Activated naive CD4-positive, alpha-beta T cell treated with anti-CD3 and anti-CD28 coated beads for 36 hours (primary cell): ENCODE data around the gene SHANK3. TPM values are rescaled to one million over a fixed set of nuclear protein-coding genes. Genes with fewer than 3 reads are reported as not detected.

Experiments
- CTCF ChIA-PET: fragments of 350-600 bp; sonication (Branson Sonifier 250); formaldehyde crosslinking; loops from one replicate; lab custom pipeline; 2021; ENCODE audit warnings: antibody characterized with exemption; lab: Charles Lee
- DNase-seq: peaks from one replicate; pipeline ENCODE4 v3.0.0-alpha.2; 2020
- H3K27ac Mint-ChIP-seq: one replicate; pipeline ENCODE4 v1.8.0; 2021; ENCODE audit warnings: mild to moderate bottlenecking, mixed read lengths
- H3K27me3 Mint-ChIP-seq: one replicate; pipeline ENCODE4 v1.8.0; 2021; ENCODE audit warnings: low read depth, mixed read lengths
- H3K36me3 Mint-ChIP-seq: one replicate; pipeline ENCODE4 v1.8.0; 2021; ENCODE audit warnings: low read depth, mixed read lengths
- H3K4me1 Mint-ChIP-seq: one replicate; pipeline ENCODE4 v1.8.0; 2021; ENCODE audit warnings: low read depth, mixed read lengths
- H3K4me3 Mint-ChIP-seq: one replicate; pipeline ENCODE4 v1.8.0; 2021; ENCODE audit warnings: mild to moderate bottlenecking, moderate library complexity, mixed read lengths
- H3K9me3 Mint-ChIP-seq: one replicate; pipeline ENCODE4 v1.8.0; 2021; ENCODE audit warnings: mixed read lengths
- intact Hi-C: fragments of 100-400 bp; cut with micrococcal nuclease; formaldehyde crosslinking; loops from one replicate; pipeline ENCODE4 v1.15.1; 2023
- total RNA-seq, 2 experiments: library from RNA; stranded (reverse); gene quantifications; one replicate each; pipeline ENCODE4 v1.2.3, GENCODE V29; 2021

SHANK3 gene
- total RNA-seq, 2 experiments from 2014 or later, result 0.07 TPM

DNA sequence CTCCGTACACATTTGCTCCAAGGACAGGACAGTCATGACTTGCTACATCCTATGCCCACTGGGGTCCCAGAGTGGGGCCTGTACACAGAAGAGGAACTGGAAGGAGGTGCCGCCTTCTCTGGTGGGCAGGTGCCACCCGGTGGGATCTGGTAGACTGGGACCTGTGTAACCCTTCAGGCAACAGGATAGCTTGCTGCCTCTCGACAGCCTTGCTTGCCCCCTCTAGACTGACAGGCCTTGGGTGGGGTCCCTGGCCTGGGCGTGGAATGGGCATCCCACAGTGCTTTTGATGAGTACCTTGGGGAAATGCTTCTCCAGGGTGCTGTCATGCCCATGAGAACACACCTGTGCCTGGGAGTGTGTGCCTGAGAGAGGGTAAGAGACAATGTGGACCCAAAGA lies 15.8 kb downstream of the SHANK3 start:
- Mint-ChIP-seq H3K36me3 (no peaks in the 10 kb centered on the region), H3K4me1 (peaks cover 4% of the 10 kb centered on the region), H3K9me3 (no peaks in the 10 kb centered on the region)

DNA sequence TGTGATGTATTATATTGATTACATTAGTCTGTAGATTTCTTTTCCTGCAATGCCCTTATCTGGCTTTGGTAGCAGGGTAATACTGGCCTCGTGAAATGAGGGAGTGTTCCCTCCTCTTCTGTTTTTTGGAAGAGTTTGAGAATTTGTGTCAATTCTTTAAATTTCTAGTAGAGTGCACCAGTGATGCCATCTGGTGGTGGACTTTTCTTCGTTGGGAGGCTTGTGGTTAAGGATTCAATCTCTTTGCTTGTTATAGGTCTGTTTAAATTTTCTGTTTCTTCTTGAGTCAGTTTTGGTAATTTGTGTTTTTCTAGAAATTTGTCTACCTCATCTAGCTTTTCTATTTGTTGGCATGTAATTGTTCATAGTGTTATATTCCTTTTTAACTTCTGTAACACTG lies 18.9 kb downstream of the SHANK3 start:
- intact Hi-C loops, result loop anchor here (1.0 to 2.0 kb wide), 3 partner anchors 63 to 108 kb away; partner anchors contain the start of gene ARSA
- H3K4me1 Mint-ChIP-seq, result peaks cover 4% of the 10 kb centered on the region
- H3K9me3 Mint-ChIP-seq, result no peaks in the 10 kb centered on the region
- peaks cover 3% of the 10 kb centered on the region for H3K27me3 Mint-ChIP-seq
- H3K4me3 Mint-ChIP-seq, result no peak overlapping the region
- no peaks in the 10 kb centered on the region for H3K36me3 Mint-ChIP-seq
- CTCF ChIA-PET, result interaction anchor here (1.0 to 1.9 kb wide), 4 partner anchors 22 to 351 kb away, joined by 3 to 6 read pairs (median 4); partner anchors contain the start of gene TYMP
- peak; percentile 75 for DNase-seq
- no peak overlapping the region for H3K27ac Mint-ChIP-seq

More for the DNA sequence above, 15.8 kb downstream of the SHANK3 start:
- CTCF ChIA-PET, result no interaction called here
- intact Hi-C loops, result no loop called here
- DNase-seq, result no peak
- Mint-ChIP-seq H3K4me3 (no peak overlapping the region), H3K27me3 (peaks cover 3% of the 10 kb centered on the region), H3K27ac (no peak overlapping the region)

DNA sequence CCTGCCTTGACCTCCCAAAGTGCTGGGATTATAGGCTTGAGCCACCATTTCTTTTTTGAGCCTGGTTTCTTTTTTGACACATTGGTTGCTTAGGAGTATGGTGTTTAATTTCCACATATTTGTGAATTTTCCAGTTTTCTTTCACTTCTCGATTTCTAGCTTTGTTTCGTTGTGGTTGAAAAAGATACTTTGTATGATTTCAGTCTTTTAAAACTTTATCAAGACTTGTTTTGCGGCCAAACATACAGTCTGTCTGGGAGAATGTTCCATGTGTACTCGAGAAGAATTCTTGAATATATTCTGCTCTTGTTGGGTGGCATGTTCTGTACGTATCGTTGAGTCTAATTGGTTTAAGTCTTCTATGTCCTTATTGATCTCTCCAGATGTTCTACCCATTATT lies 20.8 kb downstream of the SHANK3 start:
- H3K36me3 Mint-ChIP-seq, result no peaks in the 10 kb centered on the region
- H3K9me3 Mint-ChIP-seq, result no peaks in the 10 kb centered on the region
- no peaks in the 10 kb centered on the region for H3K27me3 Mint-ChIP-seq
- H3K27ac Mint-ChIP-seq, result no peak overlapping the region
- CTCF ChIA-PET, result interaction anchor here (1.7 kb wide), 1 partner anchor 167 kb away, joined by 5 read pairs; no protein-coding TSS in a partner anchor
- DNase-seq, result no peak
- intact Hi-C loops, result no loop called here
- H3K4me3 Mint-ChIP-seq, result no peak overlapping the region
- H3K4me1 Mint-ChIP-seq, result peaks cover 4% of the 10 kb centered on the region

DNA sequence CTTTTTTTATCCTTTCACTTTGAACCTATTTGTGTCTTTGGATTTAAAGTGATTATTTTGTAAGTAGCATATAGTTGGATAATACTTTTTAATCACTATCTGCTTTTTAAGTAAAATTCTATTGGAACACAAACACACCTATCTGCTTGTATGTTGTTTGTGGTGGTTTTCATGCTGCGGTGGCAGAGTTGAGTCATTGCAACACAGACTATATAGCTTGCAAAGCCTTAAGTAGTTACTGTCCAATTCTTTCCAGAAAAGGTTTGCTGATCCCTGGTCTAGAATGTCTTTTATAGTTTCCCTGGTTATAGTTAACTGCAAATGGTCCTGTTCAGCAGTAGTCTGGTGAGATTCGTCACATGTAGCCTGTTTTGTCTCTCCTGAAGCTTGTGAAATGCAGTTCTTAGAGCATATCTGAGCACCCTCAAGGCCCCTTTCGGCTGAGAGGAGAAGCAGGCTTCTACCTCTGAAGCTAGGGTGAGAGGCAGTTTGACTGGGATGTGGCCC lies 21.5 kb downstream of the SHANK3 start:
- Mint-ChIP-seq H3K27ac (no peak overlapping the region), H3K27me3 (no peaks in the 10 kb centered on the region), H3K36me3 (no peaks in the 10 kb centered on the region), H3K4me1 (peaks cover 4% of the 10 kb centered on the region), H3K4me3 (no peak overlapping the region), H3K9me3 (no peaks in the 10 kb centered on the region)
- CTCF ChIA-PET, result interaction anchor here (0.6 to 1.7 kb wide), 2 partner anchors 57 to 168 kb away, joined by 3 to 5 read pairs; no protein-coding TSS in a partner anchor
- intact Hi-C loops, result no loop called here
- no peak for DNase-seq

DNA sequence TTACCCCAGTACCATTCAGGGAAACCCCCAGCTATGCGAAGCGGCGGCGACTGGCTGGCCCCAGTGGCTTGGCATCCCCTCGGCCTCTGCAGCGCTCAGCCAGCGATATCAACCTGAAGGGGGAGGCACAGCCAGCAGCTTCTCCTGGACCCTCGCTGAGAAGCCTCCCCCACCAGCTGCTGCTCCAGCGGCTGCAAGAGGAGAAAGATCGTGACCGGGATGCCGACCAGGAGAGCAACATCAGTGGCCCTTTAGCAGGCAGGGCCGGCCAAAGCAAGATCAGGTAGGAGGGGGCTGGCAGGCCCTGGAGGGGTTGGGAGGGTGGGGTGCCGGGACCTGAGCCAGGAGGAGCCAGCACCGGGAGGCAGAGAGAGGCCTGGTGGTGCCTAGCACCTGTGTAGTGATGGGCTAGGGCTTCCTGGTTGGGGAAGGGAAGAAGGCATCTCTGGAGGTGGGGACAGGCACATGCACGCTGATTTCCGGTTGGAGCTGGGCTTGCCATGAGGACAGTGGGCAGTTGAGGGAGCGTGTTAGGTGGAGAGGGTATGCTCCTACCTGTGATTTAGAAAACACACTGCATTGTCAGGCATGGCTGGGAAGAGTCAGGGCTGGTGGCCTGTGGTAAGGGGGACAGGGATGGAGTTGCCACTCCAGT lies 22.3 kb downstream of the SHANK3 start:
- CTCF ChIA-PET, result interaction anchor here (0.6 to 1.7 kb wide), 2 partner anchors 58 to 169 kb away, joined by 3 to 5 read pairs; no protein-coding TSS in a partner anchor
- Mint-ChIP-seq H3K4me1 (peaks cover 4% of the 10 kb centered on the region), H3K27me3 (no peaks in the 10 kb centered on the region)

DNA sequence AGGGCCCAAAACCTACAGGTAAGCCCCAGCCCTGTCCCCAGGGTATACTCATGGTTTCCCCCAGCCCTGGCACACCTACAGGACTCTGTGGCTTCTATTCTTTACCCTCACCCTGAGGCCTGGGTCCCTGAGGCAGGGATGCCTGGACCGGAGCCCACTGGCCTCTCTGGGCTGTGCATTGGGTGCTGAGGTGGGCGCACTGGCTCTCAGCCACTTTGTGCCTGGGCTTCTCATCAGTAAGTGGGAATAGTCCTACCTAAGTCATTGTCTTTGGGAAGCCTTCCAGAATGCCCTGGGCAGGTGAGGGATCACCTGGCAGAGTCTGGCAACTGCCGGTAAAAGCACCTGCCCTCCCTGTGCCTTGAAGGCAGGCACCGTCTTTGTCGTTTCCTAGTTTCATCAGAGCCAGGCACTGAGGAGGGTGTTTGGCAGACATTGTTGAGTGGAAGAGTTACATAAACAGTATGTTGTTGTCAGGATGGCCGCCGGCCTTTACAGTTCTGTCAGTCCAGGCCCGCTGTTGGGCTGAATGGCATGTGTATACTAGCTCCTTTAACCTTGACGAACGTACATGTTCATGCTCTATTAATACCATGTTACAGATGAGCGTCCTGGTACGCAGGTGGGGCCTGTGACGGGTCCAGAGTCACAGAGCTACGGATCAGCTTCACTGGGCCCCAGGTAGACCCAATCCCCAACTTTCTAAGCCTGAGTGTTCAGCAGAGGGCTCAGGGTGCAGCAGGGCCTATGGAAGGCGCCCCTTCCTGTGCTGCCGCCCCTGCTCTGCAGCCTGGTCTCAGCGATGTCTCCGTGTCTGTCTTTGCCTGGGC lies 23.0 kb downstream of the SHANK3 start:
- peaks cover 4% of the 10 kb centered on the region for H3K4me1 Mint-ChIP-seq
- H3K9me3 Mint-ChIP-seq, result no peaks in the 10 kb centered on the region
- H3K27ac Mint-ChIP-seq, result no peak overlapping the region
- intact Hi-C loops, result no loop called here
- no peaks in the 10 kb centered on the region for H3K36me3 Mint-ChIP-seq
- CTCF ChIA-PET, result no interaction called here
- no peak overlapping the region for H3K4me3 Mint-ChIP-seq
- no peak for DNase-seq
- H3K27me3 Mint-ChIP-seq, result no peaks in the 10 kb centered on the region

More for the DNA sequence above, 22.3 kb downstream of the SHANK3 start:
- Mint-ChIP-seq H3K9me3 (no peaks in the 10 kb centered on the region), H3K4me3 (no peak overlapping the region), H3K36me3 (no peaks in the 10 kb centered on the region), H3K27ac (no peak overlapping the region)
- no peak for DNase-seq
- intact Hi-C loops, result no loop called here

DNA sequence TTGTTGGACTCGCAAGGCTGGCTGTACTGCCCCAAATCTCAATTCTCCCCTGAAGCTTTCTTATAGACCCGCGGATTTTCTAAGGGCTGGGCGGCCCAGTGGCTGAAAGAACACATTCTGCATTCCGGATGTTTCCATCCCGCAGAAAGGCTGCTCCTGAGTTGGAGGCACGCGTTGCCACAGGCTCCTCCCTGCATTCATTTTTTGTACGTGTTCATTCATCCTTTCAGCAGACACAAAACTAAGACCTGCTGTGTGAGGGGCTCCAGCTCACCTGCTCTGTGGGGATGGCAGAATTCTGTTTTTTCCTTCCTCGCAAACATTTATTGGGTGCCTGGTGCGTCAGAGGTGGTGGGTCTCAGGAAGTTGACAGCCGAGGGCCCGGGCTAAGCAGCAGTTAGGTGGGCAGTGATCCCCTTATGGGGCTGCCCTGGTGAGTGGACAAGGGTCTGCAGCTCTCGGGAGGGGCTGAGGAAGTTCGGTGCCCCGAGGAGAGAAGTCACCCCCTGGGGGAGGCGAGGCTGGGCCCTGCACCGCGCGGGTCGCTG lies 23.7 kb downstream of the SHANK3 start:
- Mint-ChIP-seq H3K9me3 (no peaks in the 10 kb centered on the region), H3K4me1 (peaks cover 4% of the 10 kb centered on the region), H3K36me3 (no peaks in the 10 kb centered on the region), H3K27ac (no peak overlapping the region), H3K4me3 (no peak overlapping the region), H3K27me3 (no peaks in the 10 kb centered on the region)
- CTCF ChIA-PET, result interaction anchor here (1.0 kb wide), 1 partner anchor 54 kb away, joined by 3 read pairs; no protein-coding TSS in a partner anchor
- no peak for DNase-seq
- intact Hi-C loops, result no loop called here

DNA sequence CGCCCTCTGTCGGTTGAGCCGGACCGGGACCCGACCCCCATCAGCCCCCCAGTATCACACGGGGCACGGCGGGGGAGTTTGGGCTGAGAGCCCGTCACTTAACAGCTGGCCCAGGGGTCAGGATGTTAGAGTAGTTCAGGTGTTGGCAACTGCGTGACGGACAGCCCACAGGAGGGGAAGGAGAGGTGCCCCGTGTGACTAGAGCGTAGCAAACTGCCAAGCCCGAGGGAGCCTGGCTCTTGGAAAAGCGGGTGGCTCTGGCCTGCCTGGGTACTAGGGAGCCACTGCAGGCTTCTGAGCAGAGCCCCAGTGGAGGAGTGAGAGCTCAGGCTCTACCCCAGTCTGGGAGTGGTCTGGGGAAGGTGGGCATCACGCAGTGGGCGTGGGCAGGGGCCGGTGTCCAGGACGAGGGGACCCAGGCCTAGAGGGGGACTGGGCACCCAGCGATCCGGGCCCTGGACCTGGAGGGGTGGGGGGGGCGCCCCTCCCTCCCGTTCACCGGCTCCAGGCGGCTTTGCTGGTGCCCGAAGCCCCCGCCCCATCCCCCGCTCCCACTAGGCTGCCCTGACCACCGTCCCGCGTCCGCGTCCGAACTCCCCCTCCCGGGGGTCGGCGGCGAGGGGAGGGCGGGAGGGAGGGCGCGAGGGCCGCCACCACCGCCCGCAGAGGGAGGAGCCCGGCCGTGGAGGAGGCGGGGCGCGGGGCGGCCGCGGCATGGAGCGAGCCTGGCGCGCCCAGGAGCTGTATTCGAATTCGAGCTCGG lies 24.4 kb downstream of the SHANK3 start:
- H3K4me3 Mint-ChIP-seq, result no peak overlapping the region
- DNase-seq, result no peak
- no peak overlapping the region for H3K27ac Mint-ChIP-seq
- H3K4me1 Mint-ChIP-seq, result peaks cover 4% of the 10 kb centered on the region
- CTCF ChIA-PET, result interaction anchor here (1.0 kb wide), 1 partner anchor 55 kb away, joined by 3 read pairs; no protein-coding TSS in a partner anchor
- intact Hi-C loops, result no loop called here
- no peaks in the 10 kb centered on the region for H3K36me3 Mint-ChIP-seq
- no peaks in the 10 kb centered on the region for H3K9me3 Mint-ChIP-seq
- no peaks in the 10 kb centered on the region for H3K27me3 Mint-ChIP-seq

DNA sequence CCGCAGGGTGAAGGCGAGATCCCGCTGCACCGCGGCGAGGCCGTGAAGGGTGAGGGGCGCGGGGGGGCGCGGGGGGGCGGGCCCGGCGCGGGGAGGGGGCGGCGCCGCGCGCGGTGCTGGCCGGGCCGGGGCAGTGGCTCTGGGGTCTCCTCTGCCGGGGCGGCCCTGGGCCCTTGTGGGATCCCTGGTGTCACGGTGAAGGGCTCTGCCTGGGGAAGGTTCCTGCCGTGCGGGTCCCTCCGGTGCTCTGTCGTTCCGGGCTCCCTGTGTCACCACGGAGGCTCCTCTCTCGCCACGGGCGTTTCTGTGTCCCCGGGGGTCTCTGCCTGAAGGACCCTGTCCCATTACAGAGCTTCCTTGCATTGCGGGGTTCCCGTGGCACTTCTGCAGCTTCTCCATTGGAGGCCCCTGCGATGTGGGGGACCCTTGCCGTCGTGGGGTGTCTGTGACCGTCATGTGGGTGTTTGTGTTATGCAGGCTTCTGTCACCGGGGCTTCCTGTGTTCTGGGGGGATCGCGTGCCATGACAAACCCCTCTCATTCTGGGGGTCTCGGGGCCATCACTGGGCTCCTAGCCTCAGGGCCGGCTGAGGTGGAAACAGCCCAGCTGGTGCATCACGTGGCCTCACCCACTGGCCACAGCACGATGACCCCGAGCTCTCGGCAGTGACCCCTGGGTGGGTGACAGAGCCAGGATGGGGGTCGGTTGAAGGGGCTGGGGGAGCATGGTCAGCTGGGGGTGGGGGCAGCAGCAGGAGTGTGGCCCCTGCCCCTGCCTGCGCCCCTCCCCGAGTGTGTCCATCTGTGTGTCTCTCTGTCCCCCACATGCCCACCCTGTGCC lies 25.3 kb downstream of the SHANK3 start:
- DNase-seq, result no peak
- no peak overlapping the region for H3K27ac Mint-ChIP-seq
- H3K9me3 Mint-ChIP-seq, result no peaks in the 10 kb centered on the region
- no peaks in the 10 kb centered on the region for H3K36me3 Mint-ChIP-seq
- CTCF ChIA-PET, result no interaction called here
- no peak overlapping the region for H3K4me3 Mint-ChIP-seq
- intact Hi-C loops, result no loop called here
- H3K4me1 Mint-ChIP-seq, result peaks cover 12% of the 10 kb centered on the region
- no peaks in the 10 kb centered on the region for H3K27me3 Mint-ChIP-seq

DNA sequence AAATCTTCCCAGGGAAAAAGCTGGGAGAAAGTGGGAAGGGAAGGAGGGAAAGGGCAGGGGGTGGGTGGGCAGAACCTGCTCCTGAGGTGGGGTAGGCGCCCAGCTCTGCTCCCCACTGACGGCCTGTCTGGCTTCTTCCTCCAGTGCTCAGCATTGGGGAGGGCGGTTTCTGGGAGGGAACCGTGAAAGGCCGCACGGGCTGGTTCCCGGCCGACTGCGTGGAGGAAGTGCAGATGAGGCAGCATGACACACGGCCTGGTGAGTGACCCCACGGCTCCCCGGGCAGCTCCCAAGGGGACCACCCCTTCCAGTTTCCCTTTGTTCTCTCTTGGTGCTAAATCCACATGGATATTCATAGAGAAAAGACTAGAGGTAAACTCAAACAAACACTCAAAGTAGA lies 25.9 kb downstream of the SHANK3 start:
- H3K4me3 Mint-ChIP-seq, result no peak overlapping the region
- no peaks in the 10 kb centered on the region for H3K27me3 Mint-ChIP-seq
- H3K36me3 Mint-ChIP-seq, result no peaks in the 10 kb centered on the region
- CTCF ChIA-PET, result no interaction called here
- H3K9me3 Mint-ChIP-seq, result no peaks in the 10 kb centered on the region
- no peak for DNase-seq
- no peak overlapping the region for H3K27ac Mint-ChIP-seq
- H3K4me1 Mint-ChIP-seq, result peaks cover 13% of the 10 kb centered on the region
- intact Hi-C loops, result no loop called here
